KMS-11 (cell line): ENCODE measurements around the gene COPS3.
A peak's percentile ranks its signal among the peaks of the same experiment; 100 is the strongest.

Experiments
- H2AFZ ChIP-seq: fragments of 200-600 bp; sonication (generic); 2 replicates; pipeline ENCODE4 v1.6.1; 2016; ENCODE audit warnings: antibody characterized with exemption, mixed run types, low read depth
- H3K27ac ChIP-seq: fragments of 200-600 bp; sonication (generic); 2 replicates; pipeline ENCODE4 v1.6.1; 2016; ENCODE audit warnings: mild to moderate bottlenecking, mixed run types
- H3K27me3 ChIP-seq: fragments of 200-600 bp; sonication (generic); 2 replicates; pipeline ENCODE4 v1.6.1; 2017; ENCODE audit warnings: mild to moderate bottlenecking, low read depth, mixed run types, moderate library complexity; ENCODE audit not compliant: insufficient read depth
- H3K36me3 ChIP-seq: fragments of 200-600 bp; sonication (generic); 2 replicates; pipeline ENCODE4 v1.6.1; 2017; ENCODE audit warnings: mild to moderate bottlenecking, mixed run types; ENCODE audit not compliant: insufficient read depth
- H3K4me1 ChIP-seq: fragments of 200-600 bp; sonication (generic); 2 replicates; pipeline ENCODE4 v1.6.1; 2016; ENCODE audit warnings: mild to moderate bottlenecking, low read depth, mixed run types; ENCODE audit not compliant: poor library complexity, severe bottlenecking
- H3K4me2 ChIP-seq: fragments of 200-600 bp; sonication (generic); 2 replicates; pipeline ENCODE4 v1.7.0; 2016; ENCODE audit warnings: mild to moderate bottlenecking, mixed run types
- H3K4me3 ChIP-seq: fragments of 200-600 bp; sonication (generic); IDR thresholded peaks from 2 replicates; pipeline ENCODE4 v1.6.1; 2017; ENCODE audit warnings: low read depth, low read length, mixed read lengths; ENCODE audit not compliant: insufficient read depth
- H3K79me2 ChIP-seq: fragments of 200-600 bp; sonication (generic); 2 replicates; pipeline ENCODE4 v1.6.1; 2016; ENCODE audit warnings: low read depth, mixed run types; ENCODE audit not compliant: insufficient read depth
- H3K9ac ChIP-seq: fragments of 200-600 bp; sonication (generic); 2 replicates; pipeline ENCODE4 v1.6.1; 2016; ENCODE audit warnings: mild to moderate bottlenecking, mixed run types
- H4K20me1 ChIP-seq: fragments of 200-600 bp; sonication (generic); 2 replicates; pipeline ENCODE4 v1.6.1; 2016; ENCODE audit warnings: mild to moderate bottlenecking, mixed run types; ENCODE audit not compliant: insufficient read depth
- CTCF ChIP-seq: fragments of 200-600 bp; sonication (generic); conservative IDR thresholded peaks from 2 replicates; pipeline ENCODE4 v1.6.1; 2017; ENCODE audit warnings: low read depth, mild to moderate bottlenecking, antibody characterized with exemption, low read length, moderate library complexity, mixed read lengths

Gene COPS3

DNA sequence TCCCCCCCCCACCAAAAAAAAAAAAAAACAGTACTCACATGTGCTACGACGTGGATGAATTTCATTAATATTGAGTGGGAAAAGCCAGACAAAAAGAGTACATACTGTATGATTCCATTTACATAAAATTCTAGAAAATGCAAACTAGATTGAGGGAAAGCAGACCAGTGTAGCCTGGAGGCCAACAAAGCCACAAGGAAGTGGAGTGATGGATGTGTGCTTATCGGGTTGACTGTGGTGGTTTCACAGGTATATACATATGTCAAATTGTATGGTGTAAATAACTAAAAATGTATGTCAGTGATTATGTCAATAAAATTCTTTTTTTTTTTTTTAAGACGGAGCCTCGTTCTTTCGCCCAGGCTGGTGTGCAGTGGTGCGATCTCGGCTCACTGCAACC, 73.0 kb downstream of the COPS3 start:
- Histone ChIP-seq H3K4me3 (no peak overlapping the region), H3K79me2 (peaks cover 24% of the 10 kb centered on the region), H2AFZ (no peak overlapping the region), H3K36me3 (no peaks in the 10 kb centered on the region), H3K4me2 (no peak overlapping the region), H4K20me1 (no peaks in the 10 kb centered on the region), H3K27me3 (no peaks in the 10 kb centered on the region), H3K4me1 (peaks cover 5% of the 10 kb centered on the region), H3K27ac (no peak overlapping the region), H3K9ac (no peak overlapping the region)
- no peak for TF ChIP-seq CTCF

GRCh38 chr17:17206913-17207335, 74.1 kb downstream of the COPS3 start:
- Histone ChIP-seq H3K4me3 (no peak overlapping the region), H3K79me2 (peaks cover 35% of the 10 kb centered on the region), H3K27ac (peak overlapping the region; percentile 73), H3K36me3 (no peaks in the 10 kb centered on the region), H3K4me1 (peaks cover 5% of the 10 kb centered on the region), H3K9ac (peak overlapping the region; percentile 94; the same call in 1 of the 2 replicates), H2AFZ (peak overlapping the region; percentile 81), H3K27me3 (no peaks in the 10 kb centered on the region), H4K20me1 (no peaks in the 10 kb centered on the region), H3K4me2 (no peak overlapping the region)
- TF ChIP-seq CTCF: no peak

GRCh38 chr17:17206124-17206912, 74.7 kb downstream of the COPS3 start, which contains the start of gene PLD6:
Gene PLD6, minus strand, starts transcription at chr17:17206333. Its CDS starts 47 bp downstream, at chr17:17206286.
- no peak within 1 kb of the TSS for H3K4me3 ChIP-seq
- H3K79me2 ChIP-seq: peaks cover 38% of the 10 kb centered on the region
- H3K27me3 ChIP-seq: no peaks in the 10 kb centered on the region
- H3K4me1 ChIP-seq: peaks cover 5% of the 10 kb centered on the region
- H3K36me3 ChIP-seq: no peaks in the 10 kb centered on the region
- peak within 1 kb of the TSS; percentile 94 for H3K9ac ChIP-seq
- no peak for TF ChIP-seq CTCF
- peak within 1 kb of the TSS; percentile 81 for H2AFZ ChIP-seq
- peak within 1 kb of the TSS; percentile 73 for H3K27ac ChIP-seq
- peak within 1 kb of the TSS; percentile 100 for H3K4me2 ChIP-seq
- H4K20me1 ChIP-seq: no peaks in the 10 kb centered on the region

GRCh38 chr17:17205368-17206123, 75.5 kb downstream of the COPS3 start:
- H3K4me1 ChIP-seq: peaks cover 5% of the 10 kb centered on the region
- H3K79me2 ChIP-seq: peaks cover 43% of the 10 kb centered on the region
- H3K27me3 ChIP-seq: no peaks in the 10 kb centered on the region
- H3K36me3 ChIP-seq: no peaks in the 10 kb centered on the region
- peak overlapping the region; percentile 100 for H3K4me2 ChIP-seq
- peak overlapping the region; percentile 94 for H3K9ac ChIP-seq
- no peak for TF ChIP-seq CTCF
- H4K20me1 ChIP-seq: no peaks in the 10 kb centered on the region
- H3K27ac ChIP-seq: peak overlapping the region; percentile 73
- peak overlapping the region; percentile 26; the same call in 1 of the 2 replicates for H2AFZ ChIP-seq
- H3K4me3 ChIP-seq: no peak overlapping the region
